HG02840 (cell line): ENCODE data around the gene NELFA.

Experiments
- ATAC-seq: cut with Tn5 transposase; IDR thresholded peaks from one replicate; pipeline ENCODE4 v1.9.1; 2021; ENCODE audit warnings: mild to moderate bottlenecking, moderate library complexity, moderate number of reproducible peaks; ENCODE audit not compliant: unreplicated experiment, low FRiP score

NELFA gene

GRCh38 chr4:1948232-1948631 lies 60.5 kb downstream of the NELFA start:
- no peak for ATAC-seq

GRCh38 chr4:1945912-1946311 lies 62.9 kb downstream of the NELFA start:
- ATAC-seq = no peak

- no peak for ATAC-seq
Measured at GRCh38 chr4:1945124-1945895, 63.5 kb downstream of the NELFA start.

DNA sequence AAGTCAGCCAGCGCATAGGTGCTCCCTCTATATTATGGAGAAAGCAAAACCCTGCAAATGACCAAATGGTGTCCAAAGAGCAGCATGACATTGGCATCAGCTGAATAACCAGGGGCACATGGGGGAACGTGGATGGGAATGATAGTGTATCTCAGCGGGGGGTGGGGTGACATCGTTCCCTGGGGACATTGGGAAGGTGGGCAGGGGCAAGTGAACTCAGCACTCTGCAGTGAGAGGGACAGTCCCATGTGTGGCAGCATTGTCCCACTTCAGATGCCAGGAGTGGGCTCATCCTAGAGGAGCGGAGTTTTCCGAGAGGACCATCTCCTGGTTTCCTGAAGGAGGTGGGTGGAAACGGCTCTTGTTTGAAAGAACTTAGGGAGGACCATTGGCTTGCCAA lies 64.8 kb downstream of the NELFA start:
- ATAC-seq = no peak

DNA sequence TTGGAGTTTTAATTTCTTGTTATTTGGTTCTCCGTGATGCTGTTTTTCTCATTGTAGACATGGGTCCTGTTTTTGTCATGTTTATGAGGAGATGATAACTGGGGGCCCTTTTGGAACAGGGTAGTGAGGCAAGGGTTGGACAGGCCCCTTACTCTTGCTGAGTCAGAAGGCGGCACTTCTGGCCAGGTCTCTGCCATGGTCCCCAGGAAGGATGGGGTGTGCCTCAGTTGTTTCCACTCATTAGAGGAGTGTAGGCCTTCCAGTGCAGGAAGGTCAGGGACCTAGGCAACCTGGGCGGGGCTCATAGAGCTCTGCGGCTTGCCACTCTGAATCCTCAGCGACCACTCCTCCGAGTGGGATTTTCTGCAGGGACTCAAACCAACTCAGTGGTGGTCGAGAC lies 68.2 kb downstream of the NELFA start:
- ATAC-seq = no peak

DNA sequence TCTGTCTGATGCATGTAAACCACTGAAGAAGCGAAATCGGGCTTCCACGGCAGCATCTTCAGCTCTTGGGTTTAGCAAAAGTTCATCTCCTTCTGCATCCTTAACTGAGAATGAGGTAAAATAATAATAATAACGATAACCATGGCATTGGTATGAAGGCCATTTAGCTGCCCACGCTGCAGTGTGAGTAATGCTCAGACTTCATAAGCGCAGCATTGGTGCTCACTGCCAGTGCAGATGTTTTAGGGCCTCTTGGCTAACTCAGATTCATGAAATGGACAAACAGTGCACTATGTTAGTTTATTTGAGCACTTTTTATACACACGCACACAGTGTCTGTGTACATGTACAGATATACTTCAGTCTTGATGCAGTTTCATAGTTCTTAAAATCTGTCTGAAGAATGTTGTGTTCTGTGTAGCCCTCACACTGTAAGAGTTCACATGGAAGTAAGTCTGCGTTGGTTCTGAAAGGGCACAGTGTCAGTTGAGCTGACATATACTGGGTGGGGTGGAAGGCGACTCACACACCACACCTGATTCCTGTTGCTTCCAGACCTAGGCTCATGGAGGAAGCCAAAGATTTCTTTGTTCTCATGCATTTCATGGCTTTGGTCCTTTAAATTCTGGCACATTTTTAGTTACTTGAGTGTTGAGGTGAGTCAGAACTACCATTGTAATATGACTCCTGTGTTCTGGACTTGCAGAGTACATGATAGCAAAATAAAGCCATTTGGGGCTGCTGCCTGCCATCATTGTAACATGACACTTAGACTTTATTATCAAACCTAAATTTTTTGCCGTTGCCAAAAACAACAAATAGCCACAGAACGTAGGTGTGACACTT lies 68.9 kb downstream of the NELFA start:
- no peak for ATAC-seq

DNA sequence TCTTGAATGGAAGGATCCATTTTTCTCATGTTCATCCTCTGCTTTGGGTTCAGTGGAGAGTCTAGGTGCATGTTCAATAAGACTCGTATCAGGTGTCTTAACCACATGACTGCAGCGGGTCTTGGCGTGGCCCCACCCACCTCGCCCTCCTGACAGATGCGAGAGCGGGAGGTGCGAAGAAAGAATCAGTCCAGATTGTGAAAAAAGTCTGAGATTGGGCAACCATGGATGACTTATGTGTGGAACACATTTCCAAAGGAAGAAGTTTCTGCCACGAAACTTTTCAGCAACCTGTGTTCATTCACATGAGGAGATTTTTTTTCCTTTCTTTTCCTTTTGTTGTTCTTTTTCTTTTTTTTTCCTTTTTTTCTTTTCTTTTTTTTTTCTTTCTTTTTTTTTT lies 70.7 kb downstream of the NELFA start:
- no peak for ATAC-seq

DNA sequence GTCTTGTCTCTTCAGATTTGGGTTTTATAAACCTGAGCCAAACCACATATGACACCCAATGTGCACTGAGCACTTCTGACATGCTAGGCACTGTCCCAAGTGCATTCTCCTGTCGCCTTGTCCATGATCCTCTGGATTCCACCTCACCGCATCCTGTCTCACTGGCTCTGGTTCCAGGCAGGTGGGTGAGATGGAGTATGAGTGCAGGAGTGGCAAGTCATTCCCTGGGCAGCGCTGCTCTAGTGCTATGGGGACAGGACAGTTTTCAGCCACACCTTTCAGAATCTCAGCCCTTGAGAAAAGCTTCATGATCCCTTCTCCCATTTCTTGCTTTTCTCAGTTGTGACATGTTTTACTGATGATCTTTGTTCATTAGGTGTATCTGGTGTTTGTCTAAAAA lies 71.2 kb downstream of the NELFA start:
- ATAC-seq = no peak

DNA sequence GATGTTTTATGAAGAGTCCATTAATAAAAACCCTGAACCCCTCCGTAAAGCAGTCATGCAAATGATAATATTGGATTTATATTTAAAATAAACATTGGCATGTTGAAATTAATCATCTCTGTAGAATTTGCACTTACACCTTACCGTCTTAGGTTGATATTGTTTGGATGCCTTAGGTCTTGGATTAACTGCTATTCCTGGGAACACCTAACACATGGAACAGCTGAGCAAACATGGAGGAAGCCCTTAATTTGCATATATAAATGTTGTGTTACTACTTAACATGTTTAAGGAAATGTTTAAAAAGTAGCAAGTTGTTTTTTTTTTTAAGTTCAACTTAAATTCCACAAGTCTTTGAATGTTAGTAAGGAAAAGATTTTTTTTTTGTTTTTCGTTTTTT lies 75.1 kb downstream of the NELFA start:
- no peak for ATAC-seq

DNA sequence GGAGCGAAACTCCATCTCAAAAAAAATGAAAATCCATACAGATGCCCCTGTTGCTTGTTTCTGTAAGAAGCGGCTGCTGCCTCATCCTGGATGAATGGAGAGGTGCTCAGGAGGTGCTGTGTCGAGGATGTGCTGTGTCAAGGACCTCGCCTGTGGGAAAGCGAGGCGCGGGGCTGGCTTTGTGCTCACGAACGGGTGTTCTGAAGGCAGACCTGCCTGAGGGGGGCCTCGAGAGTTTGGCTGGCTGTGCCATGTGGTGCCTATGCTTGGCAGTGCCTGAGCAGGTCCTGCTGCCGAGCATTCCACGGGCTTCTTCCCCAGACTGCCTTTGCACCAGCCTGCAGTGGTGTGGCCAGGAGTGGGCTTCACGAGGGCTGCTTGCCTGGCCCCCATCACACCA lies 76.0 kb downstream of the NELFA start:
- ATAC-seq = no peak
